ENCODE results near the gene NT5DC3.

GRCh38 chr12:103838254-103838914 is 2.6 kb downstream of the NT5DC3 start:
- TF ChIP-seq POLR2A (IDR thresholded peaks at IDR 0.05; ENCODE audit: low read length) (no peak), GATA1 (IDR thresholded peaks at IDR 0.05; ENCODE audit: low read depth, low read length) (no peak)

All from erythroblast (primary cell).